ENCODE results near the gene RNF225.
"Not testable (repeated sequence)": the region's sequence is repeated elsewhere in the genome, so short reads cannot be mapped to it uniquely, and the experiment has no call there.

RNF225 gene

DNA sequence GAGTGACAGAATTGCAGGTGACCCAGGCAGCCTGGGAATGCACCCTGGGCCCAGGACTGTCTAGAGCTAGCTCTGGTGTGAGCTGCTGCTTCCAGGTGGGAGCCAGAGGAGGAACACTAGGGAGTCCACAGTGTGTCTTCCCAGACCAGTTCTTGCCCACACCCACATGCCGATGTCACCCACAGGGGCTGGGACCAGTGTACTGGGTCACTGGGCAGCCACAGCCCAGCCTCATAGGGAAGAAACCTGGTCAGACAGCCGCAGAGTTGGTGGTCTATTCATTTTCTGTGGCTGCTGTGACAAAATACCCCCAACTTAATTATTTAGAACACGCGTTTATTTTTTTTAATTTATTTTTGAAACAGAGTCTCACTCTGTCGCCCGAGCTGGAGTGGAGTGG, 3.1 kb downstream of the RNF225 start:
- H3K27ac ChIP-seq (ENCODE audit: low read depth, low read length): no peak overlapping the region
- no peak overlapping the region for H3K4me3 ChIP-seq (ENCODE audit: low read length)
- peaks cover 9% of the 10 kb centered on the region for H3K36me3 ChIP-seq (ENCODE audit: control insufficient read depth, insufficient read depth, low read length)
- H3K4me1 ChIP-seq (ENCODE audit: control insufficient read depth, insufficient read depth, low read length): peaks cover 7% of the 10 kb centered on the region
- no peak overlapping the region for H3K9ac ChIP-seq (ENCODE audit: low read length)
- peaks cover 20% of the 10 kb centered on the region for H3K27me3 ChIP-seq (ENCODE audit: control insufficient read depth, insufficient read depth, low read length)

GRCh38 chr19:58399903-58400302, 4.4 kb downstream of the RNF225 start:
- Histone ChIP-seq H3K27ac (ENCODE audit: low read depth, low read length) (no peak overlapping the region), H3K36me3 (ENCODE audit: control insufficient read depth, insufficient read depth, low read length) (no peaks in the 10 kb centered on the region), H3K9ac (ENCODE audit: low read length) (no peak overlapping the region)

GRCh38 chr19:58400316-58400915, 5.0 kb downstream of the RNF225 start:
- Histone ChIP-seq H3K9ac (ENCODE audit: low read length) (peak overlapping the region; percentile 36), H3K4me1 (ENCODE audit: control insufficient read depth, insufficient read depth, low read length) (peaks cover 7% of the 10 kb centered on the region), H3K27ac (ENCODE audit: low read depth, low read length) (peak overlapping the region; percentile 48), H3K36me3 (ENCODE audit: control insufficient read depth, insufficient read depth, low read length) (no peaks in the 10 kb centered on the region), H3K27me3 (ENCODE audit: control insufficient read depth, insufficient read depth, low read length) (peaks cover 19% of the 10 kb centered on the region), H3K4me3 (ENCODE audit: low read length) (peak overlapping the region; percentile 91)

More at GRCh38 chr19:58399903-58400302, 4.4 kb downstream of the RNF225 start:
- Histone ChIP-seq H3K27me3 (ENCODE audit: control insufficient read depth, insufficient read depth, low read length) (peaks cover 20% of the 10 kb centered on the region), H3K4me3 (ENCODE audit: low read length) (no peak overlapping the region), H3K4me1 (ENCODE audit: control insufficient read depth, insufficient read depth, low read length) (peaks cover 7% of the 10 kb centered on the region)

DNA sequence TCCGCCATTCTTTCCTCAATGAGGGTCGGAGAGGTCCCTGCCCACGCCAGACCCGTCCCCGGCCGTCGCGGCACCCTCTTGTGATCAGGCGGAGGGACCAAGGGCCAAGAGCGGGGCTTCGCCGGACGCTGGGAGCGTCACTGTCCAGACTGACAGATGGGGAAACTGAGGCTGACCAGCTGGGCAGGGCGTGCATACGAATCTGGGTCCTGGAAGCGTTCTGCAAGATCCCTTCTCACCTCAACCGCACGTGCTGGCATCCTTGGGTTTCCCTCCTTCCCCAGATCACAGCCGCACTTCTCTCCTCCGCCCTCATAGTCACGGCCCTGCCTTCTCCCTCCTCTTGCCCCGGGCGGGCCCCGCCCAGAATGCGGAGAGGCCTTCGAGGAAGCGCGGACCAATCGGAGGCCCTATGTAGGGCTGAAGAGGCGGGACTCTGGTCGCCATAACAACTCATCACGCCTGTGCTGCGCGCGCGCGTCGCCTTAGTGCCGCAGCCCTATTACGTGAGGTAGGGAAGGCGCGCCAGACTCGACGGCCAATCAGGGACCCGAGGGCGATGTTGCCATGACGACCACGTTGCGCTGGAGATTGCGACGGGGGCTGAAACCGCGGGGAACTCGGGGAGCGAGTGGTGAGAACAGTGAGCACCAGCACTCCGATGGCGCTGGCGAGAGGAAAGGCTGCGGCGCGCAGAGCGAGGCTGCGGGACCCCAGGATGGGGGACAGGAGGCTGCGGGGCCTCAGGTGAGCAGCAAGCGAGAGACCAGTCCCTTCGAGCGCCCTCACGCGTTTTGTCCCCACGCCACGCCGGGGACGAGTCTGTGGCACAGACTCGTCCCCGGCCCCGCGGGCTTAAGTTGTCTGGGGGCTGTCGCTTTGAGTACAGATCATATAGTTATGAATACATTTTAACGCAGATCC, 5.7 kb downstream of the RNF225 start:
- H3K4me3 ChIP-seq (ENCODE audit: low read length): peak overlapping the region; percentile 91
- peak overlapping the region; percentile 48 for H3K27ac ChIP-seq (ENCODE audit: low read depth, low read length)
- peak overlapping the region; percentile 36 for H3K9ac ChIP-seq (ENCODE audit: low read length)
- peaks cover 11% of the 10 kb centered on the region for H3K27me3 ChIP-seq (ENCODE audit: control insufficient read depth, insufficient read depth, low read length)
- H3K36me3 ChIP-seq (ENCODE audit: control insufficient read depth, insufficient read depth, low read length): no peaks in the 10 kb centered on the region
- peaks cover 7% of the 10 kb centered on the region for H3K4me1 ChIP-seq (ENCODE audit: control insufficient read depth, insufficient read depth, low read length)

DNA sequence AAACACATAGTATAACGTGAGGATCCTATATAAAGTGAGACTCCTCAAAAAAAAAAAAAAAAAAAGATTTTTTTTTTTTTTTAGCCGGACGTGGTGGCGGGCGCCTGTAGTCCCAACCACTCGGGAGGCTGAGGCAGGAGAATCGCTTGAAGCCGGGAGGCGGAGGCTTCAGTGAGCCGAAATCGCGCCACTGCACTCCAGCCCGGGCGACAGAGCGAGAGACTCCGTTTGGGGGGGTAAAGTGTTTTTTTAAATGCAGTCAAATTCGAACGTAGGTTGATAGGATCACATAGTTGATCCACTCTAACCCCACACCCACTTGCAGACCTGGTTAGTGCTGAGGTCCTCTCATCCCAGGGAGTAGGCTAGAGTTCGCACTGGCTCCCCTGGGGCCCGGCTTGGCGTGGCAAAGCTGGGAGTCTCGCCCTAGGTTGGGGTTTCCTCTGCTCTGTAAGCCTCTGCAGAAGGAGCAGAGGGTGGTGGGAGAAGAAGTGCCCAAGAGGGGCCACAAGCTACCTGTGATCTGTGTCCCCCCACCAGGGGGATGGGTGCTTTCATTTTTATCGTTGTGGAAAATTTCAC, 6.5 kb downstream of the RNF225 start:
- Histone ChIP-seq H3K27ac (ENCODE audit: low read depth, low read length) (no peak overlapping the region), H3K27me3 (ENCODE audit: control insufficient read depth, insufficient read depth, low read length) (peaks cover 9% of the 10 kb centered on the region), H3K9ac (ENCODE audit: low read length) (no peak overlapping the region), H3K4me1 (ENCODE audit: control insufficient read depth, insufficient read depth, low read length) (peaks cover 7% of the 10 kb centered on the region), H3K36me3 (ENCODE audit: control insufficient read depth, insufficient read depth, low read length) (no peaks in the 10 kb centered on the region), H3K4me3 (ENCODE audit: low read length) (peak overlapping the region; percentile 80)

DNA sequence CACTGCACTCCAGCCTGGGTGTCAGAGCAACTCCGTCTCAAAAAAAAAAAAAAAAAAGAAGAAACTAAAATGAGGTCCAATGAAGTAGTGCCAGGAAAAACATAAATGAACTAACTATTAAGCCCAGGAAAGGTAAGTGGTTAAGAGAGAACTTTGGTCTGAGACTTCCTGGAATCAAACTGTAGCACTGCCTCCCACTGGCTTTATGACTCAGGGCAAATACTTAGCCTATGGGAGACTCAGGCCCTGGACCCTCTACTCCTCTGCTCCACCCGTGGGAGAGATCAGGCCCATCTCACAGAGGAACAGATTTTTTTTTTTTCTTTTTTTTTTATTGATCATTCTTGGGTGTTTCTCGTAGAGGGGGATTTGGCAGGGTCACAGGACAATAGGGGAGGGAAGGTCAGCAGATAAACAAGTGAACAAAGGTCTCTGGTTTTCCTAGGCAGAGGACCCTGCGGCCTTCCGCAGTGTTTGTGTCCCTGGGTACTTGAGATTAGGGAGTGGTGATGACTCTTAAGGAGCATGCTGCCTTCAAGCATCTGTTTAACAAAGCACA, 8.5 kb downstream of the RNF225 start:
- not testable (repeated sequence) for H3K27ac ChIP-seq (ENCODE audit: low read depth, low read length); H3K36me3 ChIP-seq (ENCODE audit: control insufficient read depth, insufficient read depth, low read length); H3K27me3 ChIP-seq (ENCODE audit: control insufficient read depth, insufficient read depth, low read length); H3K4me3 ChIP-seq (ENCODE audit: low read length); H3K9ac ChIP-seq (ENCODE audit: low read length)
- peaks cover 12% of the 10 kb centered on the region for H3K4me1 ChIP-seq (ENCODE audit: control insufficient read depth, insufficient read depth, low read length)

- Histone ChIP-seq H3K9ac (ENCODE audit: low read length) (no peak overlapping the region), H3K4me1 (ENCODE audit: control insufficient read depth, insufficient read depth, low read length) (peaks cover 12% of the 10 kb centered on the region), H3K4me3 (ENCODE audit: low read length) (peak overlapping the region; percentile 95), H3K27me3 (ENCODE audit: control insufficient read depth, insufficient read depth, low read length) (no peaks in the 10 kb centered on the region), H3K27ac (ENCODE audit: low read depth, low read length) (no peak overlapping the region), H3K36me3 (ENCODE audit: control insufficient read depth, insufficient read depth, low read length) (no peaks in the 10 kb centered on the region)
Measured at GRCh38 chr19:58406818-58407657, 11.6 kb downstream of the RNF225 start.

DNA sequence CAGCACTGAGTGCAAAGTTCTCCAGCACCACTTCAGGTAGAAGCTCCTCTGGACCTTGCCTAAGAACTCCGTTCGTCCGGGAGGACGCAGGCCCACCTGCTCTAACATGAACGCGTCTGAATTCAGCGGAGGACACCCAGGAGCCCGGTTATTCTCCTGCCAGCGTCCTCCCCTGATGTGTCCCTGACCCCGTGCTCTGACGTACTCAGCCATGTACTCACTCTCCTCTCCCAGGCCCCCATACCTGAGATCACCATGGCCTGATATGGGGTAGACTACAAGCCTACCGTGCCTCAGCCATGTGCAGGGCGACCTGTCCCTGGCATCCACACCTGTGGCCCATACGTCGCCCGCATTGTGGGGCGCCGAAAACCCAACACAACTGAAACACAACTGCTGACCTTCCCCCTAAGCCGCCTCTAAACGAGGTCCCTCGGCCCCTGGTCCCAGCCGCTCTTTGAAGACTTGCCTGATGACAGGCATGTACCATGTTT, 12.2 kb downstream of the RNF225 start:
- Histone ChIP-seq H3K4me3 (ENCODE audit: low read length) (peak overlapping the region; percentile 95), H3K36me3 (ENCODE audit: control insufficient read depth, insufficient read depth, low read length) (no peaks in the 10 kb centered on the region)

DNA sequence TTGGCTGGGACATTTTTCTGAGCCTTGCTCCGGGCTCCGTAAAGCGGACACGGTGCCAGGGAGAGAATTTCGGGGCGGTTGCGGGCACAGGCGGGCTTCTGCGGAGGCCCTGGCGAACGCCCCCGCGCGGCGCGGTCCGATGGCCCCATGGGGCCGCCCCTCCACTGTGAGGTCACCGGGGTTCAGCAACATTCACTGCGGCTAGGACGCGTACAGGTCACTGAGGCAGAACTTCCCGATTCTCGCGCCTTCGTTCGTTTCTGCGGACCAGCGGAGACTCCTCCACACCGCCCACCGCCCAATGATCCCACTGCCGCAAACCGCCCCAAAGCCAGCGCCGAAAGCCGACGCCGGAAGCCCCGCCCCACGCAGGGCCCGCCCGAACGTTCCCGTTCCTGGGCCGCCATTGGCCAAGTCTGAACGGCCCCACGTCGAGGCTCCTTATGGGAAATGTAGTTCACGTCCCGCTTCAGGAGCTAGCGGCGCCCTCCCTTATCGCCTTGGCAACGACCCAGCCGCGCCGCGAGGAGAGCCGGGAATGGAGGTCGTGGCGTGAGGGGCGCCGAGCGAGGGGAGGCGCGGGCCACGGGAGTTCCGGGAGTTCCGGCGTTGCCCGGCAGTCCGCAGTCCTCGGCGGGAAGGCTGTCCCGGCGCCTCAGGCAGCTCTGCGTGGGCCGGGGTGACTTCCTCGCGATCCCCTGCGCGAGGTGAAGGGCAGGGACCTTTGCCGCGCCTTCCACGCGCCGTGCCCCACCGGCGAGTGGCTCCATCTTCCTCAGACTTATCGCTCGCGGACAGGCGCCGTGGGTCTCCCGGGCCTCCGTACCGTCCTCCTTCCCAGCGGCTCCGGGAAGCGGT, 12.9 kb downstream of the RNF225 start, which contains the start of gene ZNF584:
ZNF584 (plus strand) TSS at position 498 of the 858 bp plus-strand sequence. CDS start 499 bp downstream, outside the sequence.
- Histone ChIP-seq H3K9ac (ENCODE audit: low read length) (peak within 1 kb of the TSS; percentile 82), H3K36me3 (ENCODE audit: control insufficient read depth, insufficient read depth, low read length) (no peaks in the 10 kb centered on the region), H3K4me1 (ENCODE audit: control insufficient read depth, insufficient read depth, low read length) (peaks cover 12% of the 10 kb centered on the region), H3K27me3 (ENCODE audit: control insufficient read depth, insufficient read depth, low read length) (no peaks in the 10 kb centered on the region), H3K27ac (ENCODE audit: low read depth, low read length) (peak within 1 kb of the TSS; percentile 88), H3K4me3 (ENCODE audit: low read length) (peak within 1 kb of the TSS; percentile 95)

More for the DNA sequence above, 12.2 kb downstream of the RNF225 start:
- Histone ChIP-seq H3K9ac (ENCODE audit: low read length) (peak overlapping the region; percentile 82), H3K4me1 (ENCODE audit: control insufficient read depth, insufficient read depth, low read length) (peaks cover 12% of the 10 kb centered on the region), H3K27ac (ENCODE audit: low read depth, low read length) (peak overlapping the region; percentile 88), H3K27me3 (ENCODE audit: control insufficient read depth, insufficient read depth, low read length) (no peaks in the 10 kb centered on the region)

DNA sequence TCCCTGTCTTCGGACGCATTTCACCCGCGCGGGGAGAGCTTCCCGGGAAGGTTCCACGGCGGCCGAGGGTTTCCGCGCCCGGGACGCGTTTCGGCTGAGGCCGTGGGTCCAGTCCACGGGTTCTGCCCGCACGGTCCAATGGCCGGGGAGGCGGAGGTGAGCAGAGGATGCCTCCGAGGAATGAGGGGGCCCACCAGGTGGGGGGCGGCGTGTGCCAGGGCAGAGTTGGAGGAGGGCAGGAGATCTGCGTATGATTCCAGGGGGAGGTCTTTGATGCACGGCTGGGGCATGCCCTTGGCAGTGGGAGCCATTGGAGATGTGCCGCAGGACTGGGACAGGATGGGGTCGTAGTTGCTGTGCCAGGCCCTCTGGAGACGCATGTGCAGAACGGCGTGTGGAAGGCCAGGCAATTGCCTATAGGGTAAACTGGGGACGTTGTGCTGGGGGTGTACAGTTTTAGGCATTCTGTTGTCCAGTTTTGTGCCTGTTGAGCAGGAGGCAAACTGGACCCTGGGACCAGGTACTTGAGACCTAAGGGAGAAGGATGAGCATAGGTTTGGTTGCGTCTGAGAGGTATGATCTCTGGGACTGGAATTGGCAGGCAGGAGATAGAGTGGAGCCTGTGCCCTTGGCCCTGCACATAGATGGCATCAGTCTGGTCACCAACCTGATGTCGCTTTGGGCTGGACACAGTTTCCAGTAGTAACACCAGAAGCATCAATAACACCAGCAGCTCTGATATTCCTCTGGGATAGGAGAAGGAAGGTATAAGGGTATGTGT, 13.7 kb downstream of the RNF225 start:
- peak overlapping the region; percentile 88 for H3K27ac ChIP-seq (ENCODE audit: low read depth, low read length)
- H3K4me3 ChIP-seq (ENCODE audit: low read length): peak overlapping the region; percentile 95
- no peaks in the 10 kb centered on the region for H3K36me3 ChIP-seq (ENCODE audit: control insufficient read depth, insufficient read depth, low read length)
- H3K27me3 ChIP-seq (ENCODE audit: control insufficient read depth, insufficient read depth, low read length): no peaks in the 10 kb centered on the region
- peak overlapping the region; percentile 49 for H3K9ac ChIP-seq (ENCODE audit: low read length)
- H3K4me1 ChIP-seq (ENCODE audit: control insufficient read depth, insufficient read depth, low read length): peaks cover 12% of the 10 kb centered on the region

Measured in rectal smooth muscle tissue (tissue), 1 donor.